ENCODE results near the gene MTR. TPM values are rescaled to one million over a fixed set of nuclear protein-coding genes. Genes with fewer than 3 reads are reported as not detected.

Gene MTR
- total RNA-seq, 4 donors from 2014 or later, result 43.2 to 78.3 (median 47.0) TPM

- Histone ChIP-seq H3K4me3 (replicated peaks in 1 of 3) (no peak overlapping the region), H3K36me3 (peaks cover 49 to 50% of the 10 kb centered on the region in 2 donors), H3K27ac (peak overlapping the region in 1 of 3 donors; percentile 25), H3K9me3 (no peaks in the 10 kb centered on the region), H3K27me3 (no peaks in the 10 kb centered on the region), H3K4me1 (peaks cover 0 to 3% of the 10 kb centered on the region in 2 donors)
- no peak for TF ChIP-seq POLR2A (IDR thresholded peaks at IDR 0.05)
- TF ChIP-seq CTCF (IDR thresholded peaks at IDR 0.05), result no peak
- no peak for DNase-seq
- intact Hi-C loops (cut with DNase I), result no loop called here
- 75 to 79% methylated on average over 4 of the region's 4 CpGs for WGBS, 2 donors
These were observed 93.0 kb downstream of the MTR start for GRCh38 chr1:236888126-236888525.

- no peak overlapping the region for H3K27ac ChIP-seq
- no peak for TF ChIP-seq CTCF (IDR thresholded peaks at IDR 0.05)
- no peak for TF ChIP-seq POLR2A (IDR thresholded peaks at IDR 0.05)
- H3K27me3 ChIP-seq, result no peaks in the 10 kb centered on the region
- H3K36me3 ChIP-seq, result peaks cover 45 to 53% of the 10 kb centered on the region in 2 donors
- H3K4me1 ChIP-seq, result peaks cover 0 to 3% of the 10 kb centered on the region in 2 donors
- H3K4me3 ChIP-seq (replicated peaks in 1 of 3), result no peak overlapping the region
- H3K9me3 ChIP-seq, result no peaks in the 10 kb centered on the region
- peak; percentile 63 to 73 for DNase-seq
- 57 to 59% methylated on average over 8 of the region's 8 CpGs for WGBS, 2 donors
- intact Hi-C loops (cut with DNase I), result no loop called here
These were observed 93.8 kb downstream of the MTR start for GRCh38 chr1:236888903-236889302.

- H3K4me1 ChIP-seq, result peaks cover 0 to 3% of the 10 kb centered on the region in 2 donors
- no peak for DNase-seq
- no peaks in the 10 kb centered on the region for H3K9me3 ChIP-seq
- intact Hi-C loops (cut with DNase I), result no loop called here
- TF ChIP-seq CTCF (IDR thresholded peaks at IDR 0.05) (no peak), POLR2A (IDR thresholded peaks at IDR 0.05) (no peak)
- no peaks in the 10 kb centered on the region for H3K27me3 ChIP-seq
- H3K36me3 ChIP-seq, result peaks cover 50 to 57% of the 10 kb centered on the region in 2 donors
- 89 to 90% methylated on average over 22 to 23 of the region's 24 CpGs for WGBS, 2 donors
- no peak overlapping the region for H3K27ac ChIP-seq
- H3K4me3 ChIP-seq (replicated peaks in 1 of 3), result no peak overlapping the region
These were observed 95.3 kb downstream of the MTR start for GRCh38 chr1:236890152-236891056.

GRCh38 chr1:236893626-236894545 is 98.8 kb downstream of the MTR start:
- Histone ChIP-seq H3K9me3 (no peaks in the 10 kb centered on the region), H3K4me3 (replicated peaks in 1 of 3) (no peak overlapping the region), H3K27me3 (no peaks in the 10 kb centered on the region), H3K27ac (no peak overlapping the region), H3K36me3 (peaks cover 45 to 50% of the 10 kb centered on the region in 2 donors), H3K4me1 (peaks cover 10 to 13% of the 10 kb centered on the region in 2 donors)
- TF ChIP-seq CTCF (IDR thresholded peaks at IDR 0.05) (no peak), POLR2A (IDR thresholded peaks at IDR 0.05) (no peak)
- DNase-seq, result no peak
- intact Hi-C loops (cut with DNase I), result no loop called here
- WGBS, 2 donors, result 89% methylated on average over 19 of the region's 19 CpGs

Data from thyroid gland (tissue), 4 donors.